ENCODE measurements around the gene NDOR1.

Gene NDOR1

DNA sequence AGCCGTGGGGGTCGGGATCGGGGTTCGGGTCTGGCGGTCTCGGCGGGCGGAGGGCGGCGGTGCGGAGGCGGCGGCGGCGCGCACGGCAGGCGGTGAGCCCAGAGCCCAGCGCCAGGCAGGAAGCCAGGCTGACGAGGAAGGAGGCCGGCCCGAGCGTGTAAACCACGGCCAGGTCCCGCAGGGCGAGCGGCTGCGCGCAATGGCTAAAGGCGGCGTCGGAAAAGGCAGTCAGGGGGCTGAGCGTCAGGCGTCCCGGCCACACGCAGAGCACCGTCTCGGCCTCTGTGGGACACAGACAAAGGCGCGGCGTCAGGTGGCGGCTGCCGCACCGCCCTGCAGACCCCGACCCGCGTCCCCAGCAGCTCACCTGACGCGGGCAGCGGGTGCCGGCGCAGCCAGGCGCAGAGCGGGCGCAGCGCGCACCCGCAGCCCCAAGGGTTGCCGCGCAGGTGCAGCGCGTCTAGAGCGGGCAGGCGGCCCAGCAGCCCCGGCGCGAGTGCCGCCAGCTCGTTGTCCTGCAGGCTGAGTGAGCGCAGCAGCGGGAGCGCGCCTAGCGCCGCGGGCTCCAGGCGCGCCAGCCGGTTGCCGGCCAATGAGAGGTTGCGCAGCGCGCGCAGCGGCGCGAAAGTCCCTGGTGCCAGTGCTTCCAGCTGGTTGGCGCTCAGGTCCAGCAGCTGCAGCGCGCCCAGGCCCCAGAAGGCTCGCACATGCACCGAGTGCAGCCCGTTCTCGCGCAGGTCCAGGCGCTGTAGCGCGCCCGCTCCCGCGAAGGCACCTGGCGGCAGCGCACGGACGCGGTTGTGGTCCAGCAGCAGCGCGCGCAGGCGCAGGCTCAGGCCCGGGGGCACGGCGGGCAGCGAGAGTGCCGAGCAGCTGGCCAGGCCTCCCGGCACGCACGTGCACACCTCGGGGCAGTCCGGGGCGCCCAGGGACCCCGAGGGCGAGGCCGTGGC is 36.3 kb upstream of the NDOR1 start:
- peak overlapping the region; percentile 47 for H3K4me3 ChIP-seq (ENCODE audit: low read depth, low read length)

DNA sequence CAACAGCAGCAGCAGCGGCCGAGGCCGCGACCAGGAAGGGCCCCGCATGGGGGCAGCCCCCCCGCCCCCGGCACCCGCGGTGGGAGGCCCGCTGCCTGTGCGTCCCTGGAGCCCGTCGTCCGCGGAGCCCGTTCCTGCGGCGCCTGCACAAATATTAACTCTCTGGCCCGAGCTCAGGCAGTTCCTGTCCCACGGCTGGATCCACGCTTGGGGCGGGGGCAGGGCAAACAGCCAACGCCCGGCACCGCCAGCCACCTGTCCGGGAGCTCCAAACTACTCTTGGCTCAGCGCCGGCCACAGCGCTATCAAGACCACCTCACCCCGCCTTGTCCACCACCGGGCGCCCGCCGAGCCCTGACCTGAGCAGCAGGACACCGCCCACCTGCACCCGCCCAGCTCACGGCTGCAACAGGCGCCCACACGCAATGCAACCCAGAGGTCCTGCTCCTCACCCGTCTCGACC is 35.6 kb upstream of the NDOR1 start, which contains the start of gene LRRC26:
TSS of gene LRRC26 (minus strand) at position 156 of the 463 bp plus-strand sequence. CDS start at position 48, 108 bp downstream.
- no peak for TF ChIP-seq CTCF (IDR thresholded peaks at IDR 0.05; ENCODE audit: borderline replicate concordance, insufficient read depth, low read depth, low read length)
- peak within 1 kb of the TSS; percentile 47 for H3K4me3 ChIP-seq (ENCODE audit: low read depth, low read length)

More for the DNA sequence above, 36.3 kb upstream of the NDOR1 start:
- no peak for TF ChIP-seq CTCF (IDR thresholded peaks at IDR 0.05; ENCODE audit: borderline replicate concordance, insufficient read depth, low read depth, low read length)

- no peak for TF ChIP-seq CTCF (IDR thresholded peaks at IDR 0.05; ENCODE audit: borderline replicate concordance, insufficient read depth, low read depth, low read length)
- no peak overlapping the region for H3K4me3 ChIP-seq (ENCODE audit: low read depth, low read length)
Observed at GRCh38 chr9:137170486-137171148, 34.9 kb upstream of the NDOR1 start.

DNA sequence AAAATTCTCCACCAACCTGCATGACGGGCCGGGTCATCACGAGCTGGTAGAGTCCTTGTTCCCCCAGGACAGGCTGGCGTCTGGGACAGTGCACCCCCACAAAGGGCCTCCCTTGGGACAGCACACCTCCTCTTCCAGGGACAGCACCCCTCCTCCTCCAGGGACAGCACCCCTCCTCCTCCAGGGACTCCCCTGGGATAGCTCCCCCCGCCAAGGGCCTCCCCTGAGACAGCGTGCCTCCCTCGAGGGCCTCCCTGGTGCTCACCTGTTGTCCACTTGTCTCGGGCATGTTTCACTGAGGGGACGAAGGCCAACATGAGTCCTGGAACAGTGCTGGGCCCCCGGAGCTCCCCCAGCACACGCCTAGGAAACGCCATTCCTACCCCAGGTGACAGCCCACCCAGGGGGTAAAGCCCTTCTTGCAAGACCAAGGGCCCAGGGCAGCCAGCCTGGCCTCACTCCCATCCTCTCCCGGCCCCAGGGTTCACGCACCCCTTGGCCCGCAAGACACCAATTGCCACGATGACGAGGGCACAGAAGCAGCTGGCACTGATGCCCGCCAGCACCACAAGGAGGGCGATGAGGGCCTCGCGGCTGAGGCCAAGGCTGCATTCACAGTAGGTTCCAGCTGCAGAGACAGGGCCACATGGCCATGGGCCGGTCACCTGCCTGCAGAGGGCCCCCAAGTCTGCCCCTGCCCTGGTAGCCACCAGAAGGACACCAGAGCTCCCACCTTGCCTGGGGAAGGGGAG is 34.2 kb upstream of the NDOR1 start:
- no peak for TF ChIP-seq CTCF (IDR thresholded peaks at IDR 0.05; ENCODE audit: borderline replicate concordance, insufficient read depth, low read depth, low read length)
- H3K4me3 ChIP-seq (ENCODE audit: low read depth, low read length), result no peak overlapping the region

DNA sequence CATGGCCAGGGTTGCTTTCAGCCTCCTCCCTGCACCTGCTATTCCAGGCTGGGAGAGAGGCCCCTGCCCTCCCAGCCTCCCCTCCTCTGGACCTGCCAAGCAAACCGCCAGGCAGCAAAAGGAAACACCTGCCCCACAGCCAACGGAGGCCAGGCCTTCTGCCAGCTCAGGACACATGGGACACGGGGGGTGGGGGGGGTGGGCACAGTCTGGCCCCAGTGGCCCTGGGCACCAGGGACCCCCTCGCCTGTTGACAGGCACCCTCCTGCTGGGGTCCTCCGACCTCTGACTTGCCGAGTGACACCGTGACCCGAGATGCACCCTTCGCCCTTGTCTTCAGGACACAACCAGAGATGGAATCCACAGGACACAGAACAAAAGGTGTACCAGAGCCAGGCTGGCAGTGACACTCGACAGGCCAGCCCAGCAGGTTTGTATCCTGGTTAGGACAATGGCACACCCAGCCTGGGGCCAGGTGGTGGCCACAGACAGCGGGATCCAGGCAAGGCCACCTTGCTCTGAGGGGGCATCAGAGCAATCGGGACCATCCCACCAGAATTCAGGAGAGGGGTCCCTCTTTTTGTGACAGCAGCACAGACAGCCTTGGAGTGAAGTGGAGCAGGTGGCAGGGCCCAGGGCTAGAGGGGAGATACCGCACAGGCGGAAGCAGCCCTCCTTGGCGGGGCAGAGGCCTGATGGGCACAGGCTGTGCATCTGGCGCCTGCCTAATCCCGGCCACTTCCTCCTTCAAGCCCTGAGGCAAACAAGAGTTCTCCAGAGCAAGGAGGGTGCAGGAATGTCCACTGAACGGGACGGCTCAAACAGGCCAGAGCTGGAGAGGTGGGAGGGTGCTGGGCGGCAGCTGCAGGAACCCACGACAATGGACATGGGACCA is 32.4 kb upstream of the NDOR1 start:
- TF ChIP-seq CTCF (IDR thresholded peaks at IDR 0.05; ENCODE audit: borderline replicate concordance, insufficient read depth, low read depth, low read length), result no peak
- no peak overlapping the region for H3K4me3 ChIP-seq (ENCODE audit: low read depth, low read length)
